Liver (tissue), 3 donors: ENCODE measurements around the gene OGFR.

Source experiments
- ATF3 ChIP-seq: IDR thresholded peaks from 2 replicates; pipeline ENCODE4 v1.6.1; 2016; ENCODE audit warnings: antibody characterized with exemption
- CTCF ChIP-seq: fragments of 150-350 bp; IDR thresholded peaks from 2 replicates; pipeline ENCODE4 v1.5.1; 2017; ENCODE audit warnings: improper control_type of control experiment, low read depth, low read length; ENCODE audit not compliant: missing input control
- EGR1 ChIP-seq, 2 donors: IDR thresholded peaks; 2 replicates each; pipeline ENCODE4 v1.6.1; 2016 to 2018; ENCODE audit warnings: antibody characterized with exemption in 2 of 2, low read depth in 2 of 2
- FOXA1 ChIP-seq: IDR thresholded peaks from 2 replicates; pipeline ENCODE4 v1.6.1; 2016; ENCODE audit warnings: antibody characterized with exemption
- GABPA ChIP-seq, 2 donors: IDR thresholded peaks in 1 of 2; conservative IDR thresholded peaks in 1 of 2; 2 replicates each; pipeline ENCODE4 v1.6.1; 2016; ENCODE audit warnings: antibody characterized with exemption in 2 of 2, mild to moderate bottlenecking in 1 of 2, moderate library complexity in 1 of 2
- NR2F2 ChIP-seq: IDR thresholded peaks from 2 replicates; pipeline ENCODE4 v1.6.1; 2016; ENCODE audit warnings: antibody characterized with exemption
- RAD21 ChIP-seq, 2 donors: IDR thresholded peaks; 2 replicates each; pipeline ENCODE4 v1.6.1; 2016; ENCODE audit warnings: antibody characterized with exemption in 2 of 2, mild to moderate bottlenecking in 2 of 2
- RXRA ChIP-seq, 2 donors: IDR thresholded peaks; 2 replicates each; pipeline ENCODE4 v1.6.1; 2017 to 2018; ENCODE audit warnings: antibody characterized with exemption in 2 of 2, mild to moderate bottlenecking in 1 of 2
- SP1 ChIP-seq: IDR thresholded peaks from 2 replicates; pipeline ENCODE4 v1.6.1; 2018; ENCODE audit warnings: antibody characterized with exemption, mild to moderate bottlenecking
- YY1 ChIP-seq: IDR thresholded peaks from 2 replicates; pipeline ENCODE4 v1.6.1; 2016; ENCODE audit warnings: antibody characterized with exemption, mild to moderate bottlenecking
- TF ChIP-seq, protein P1 (sequence below): IDR thresholded peaks from 2 replicates; pipeline ENCODE4 v1.6.1; 2016; ENCODE audit warnings: antibody characterized with exemption
- donor health status: healthy.
- donor health status: healthy.

GRCh38 chr20:62820208-62820961, 15.8 kb downstream of the OGFR start:
- TF ChIP-seq, protein P1, sequence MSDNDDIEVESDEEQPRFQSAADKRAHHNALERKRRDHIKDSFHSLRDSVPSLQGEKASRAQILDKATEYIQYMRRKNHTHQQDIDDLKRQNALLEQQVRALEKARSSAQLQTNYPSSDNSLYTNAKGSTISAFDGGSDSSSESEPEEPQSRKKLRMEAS, result no peak
- no peak for TF ChIP-seq CTCF
- TF ChIP-seq RXRA (IDR thresholded peaks at IDR 0.05), result no peak
- no peak for TF ChIP-seq RAD21 (IDR thresholded peaks at IDR 0.05)
- TF ChIP-seq NR2F2, result no peak
- no peak for TF ChIP-seq GABPA (IDR thresholded peaks at IDR 0.05 in 1 of 2, conservative IDR thresholded peaks at IDR 0.05 in 1 of 2)
- no peak for TF ChIP-seq EGR1 (IDR thresholded peaks at IDR 0.05; ENCODE audit: low read depth in 2 of 2)
- TF ChIP-seq YY1, result no peak
- TF ChIP-seq SP1, result no peak
- TF ChIP-seq FOXA1, result no peak
- TF ChIP-seq ATF3, result no peak
